HEK293 (cell line): ENCODE results near the gene MRO.

Experiments
- CTCF ChIA-PET: fragments of 350-600 bp; formaldehyde crosslinking; extraction: SDS; loops from one replicate; lab custom pipeline; 2021; ENCODE audit warnings: antibody characterized with exemption; lab: Yijun Ruan, JAX
- POLR2A ChIA-PET: fragments of 300-600 bp; formaldehyde crosslinking; extraction: SDS; loops from one replicate; lab custom pipeline; 2020; ENCODE audit warnings: antibody characterized with exemption, inconsistent platforms; lab: Yijun Ruan, JAX
- H3K27ac ChIP-seq: fragments of 200-500 bp; sonication (Bioruptor generic); 2 replicates; pipeline ENCODE4 v1.5.1; 2014; ENCODE audit warnings: low read depth, low read length, control low read depth, inconsistent platforms; ENCODE audit errors: extremely low read depth
- H3K36me3 ChIP-seq, 2 experiments: fragments of 200-500 bp in 1 of 2; sonication (Bioruptor generic) in 1 of 2; 1 replicate in 1 of 2; 2 replicates in 1 of 2; pipeline ENCODE4 v1.5.1; 2014 to 2017; ENCODE audit warnings: inconsistent platforms in 2 of 2, low read length in 2 of 2; ENCODE audit not compliant: control insufficient read depth in 2 of 2, insufficient read depth in 1 of 2
- H3K4me1 ChIP-seq: fragments of 200-500 bp; sonication (Bioruptor generic); 2 replicates; pipeline ENCODE4 v1.5.1; 2014; ENCODE audit warnings: mild to moderate bottlenecking, low read length, inconsistent platforms; ENCODE audit not compliant: control insufficient read depth, insufficient read depth
- H3K4me3 ChIP-seq: 2 replicates; pipeline ENCODE4 v1.5.1; 2011; ENCODE audit warnings: low read depth, mild to moderate bottlenecking, control low read depth, low read length, moderate library complexity
- H3K9me3 ChIP-seq: fragments of 200-500 bp; sonication (Bioruptor generic); 2 replicates; pipeline ENCODE4 v1.5.1; 2014; ENCODE audit warnings: low read depth, low read length, inconsistent platforms; ENCODE audit not compliant: control insufficient read depth, insufficient read depth
- FEZF1 ChIP-seq: fragments of 450-650 bp; formaldehyde crosslinking; IDR thresholded peaks from 2 replicates; pipeline ENCODE4 v1.5.1; 2016; ENCODE audit warnings: missing biosample characterization, missing genetic modification characterization
- GLI4 ChIP-seq: fragments of 450-650 bp; formaldehyde crosslinking; IDR thresholded peaks from 2 replicates; pipeline ENCODE4 v1.5.1; 2016; ENCODE audit warnings: missing biosample characterization, missing genetic modification characterization
- HOXA7 ChIP-seq: sonication (generic); formaldehyde crosslinking; IDR thresholded peaks from 2 replicates; pipeline ENCODE4 v1.8.1; 2022; ENCODE audit warnings: missing genetic modification reagents, borderline replicate concordance
- KLF10 ChIP-seq: fragments of 450-650 bp; IDR thresholded peaks from 2 replicates; pipeline ENCODE4 v1.5.1; 2018; ENCODE audit warnings: missing biosample characterization, mild to moderate bottlenecking, missing genetic modification characterization
- ZBTB20 ChIP-seq: fragments of 450-650 bp; formaldehyde crosslinking; IDR thresholded peaks from 2 replicates; pipeline ENCODE4 v1.5.1; 2016; ENCODE audit warnings: missing biosample characterization, missing genetic modification characterization
- ZFP37 ChIP-seq: fragments of 450-650 bp; formaldehyde crosslinking; IDR thresholded peaks from 2 replicates; pipeline ENCODE4 v1.5.1; 2016; ENCODE audit warnings: missing biosample characterization, missing genetic modification characterization
- ZNF501 ChIP-seq: fragments of 450-650 bp; formaldehyde crosslinking; IDR thresholded peaks from 2 replicates; pipeline ENCODE4 v1.5.1; 2016; ENCODE audit warnings: missing biosample characterization, missing genetic modification characterization
- ZNF558 ChIP-seq: fragments of 450-650 bp; formaldehyde crosslinking; IDR thresholded peaks from 2 replicates; pipeline ENCODE4 v1.5.1; 2016; ENCODE audit warnings: missing biosample characterization, missing genetic modification characterization
- ZNF830 ChIP-seq: fragments of 450-650 bp; IDR thresholded peaks from 2 replicates; pipeline ENCODE4 v1.5.0; 2018; ENCODE audit warnings: missing biosample characterization, missing genetic modification characterization, low read depth, mild to moderate bottlenecking, moderate library complexity
- TF ChIP-seq, protein P1 (sequence below): fragments of 450-650 bp; formaldehyde crosslinking; IDR thresholded peaks from 2 replicates; pipeline ENCODE4 v1.5.0; 2017; ENCODE audit warnings: missing biosample characterization, missing genetic modification characterization, borderline replicate concordance
- TF ChIP-seq, protein P2 (sequence below): fragments of 450-650 bp; formaldehyde crosslinking; IDR thresholded peaks from 2 replicates; pipeline ENCODE4 v1.5.1; 2017; ENCODE audit warnings: missing biosample characterization, missing genetic modification characterization
- TF ChIP-seq, protein P3 (sequence below): fragments of 450-650 bp; formaldehyde crosslinking; IDR thresholded peaks from 2 replicates; pipeline ENCODE4 v1.5.1; 2017; ENCODE audit warnings: missing biosample characterization, missing genetic modification characterization
- TF ChIP-seq, protein P4 (sequence below): fragments of 450-650 bp; formaldehyde crosslinking; conservative IDR thresholded peaks from 2 replicates; pipeline ENCODE4 v1.5.1; 2016; ENCODE audit warnings: low read depth, missing biosample characterization, missing genetic modification characterization

The MRO gene

DNA sequence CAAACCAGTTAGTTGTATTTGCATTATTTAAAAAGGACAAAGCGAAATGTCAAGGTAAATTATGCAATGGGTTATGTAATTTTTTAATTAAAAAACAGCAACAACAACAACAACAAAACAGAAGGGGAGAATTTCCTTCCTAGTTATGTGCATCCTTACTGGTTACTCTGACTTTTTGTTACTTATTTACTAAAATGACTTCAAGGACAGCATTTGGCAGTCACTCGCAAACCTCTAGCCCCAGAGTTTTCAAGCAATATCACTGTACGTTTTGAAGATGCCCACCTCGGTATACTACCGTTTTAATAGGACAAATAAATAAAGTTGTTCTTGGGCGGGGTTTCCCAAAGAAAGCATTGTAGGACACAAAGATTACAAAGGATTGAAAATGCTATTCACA lies 24.7 kb upstream of the MRO start (continued):
- TF ChIP-seq, protein P1, sequence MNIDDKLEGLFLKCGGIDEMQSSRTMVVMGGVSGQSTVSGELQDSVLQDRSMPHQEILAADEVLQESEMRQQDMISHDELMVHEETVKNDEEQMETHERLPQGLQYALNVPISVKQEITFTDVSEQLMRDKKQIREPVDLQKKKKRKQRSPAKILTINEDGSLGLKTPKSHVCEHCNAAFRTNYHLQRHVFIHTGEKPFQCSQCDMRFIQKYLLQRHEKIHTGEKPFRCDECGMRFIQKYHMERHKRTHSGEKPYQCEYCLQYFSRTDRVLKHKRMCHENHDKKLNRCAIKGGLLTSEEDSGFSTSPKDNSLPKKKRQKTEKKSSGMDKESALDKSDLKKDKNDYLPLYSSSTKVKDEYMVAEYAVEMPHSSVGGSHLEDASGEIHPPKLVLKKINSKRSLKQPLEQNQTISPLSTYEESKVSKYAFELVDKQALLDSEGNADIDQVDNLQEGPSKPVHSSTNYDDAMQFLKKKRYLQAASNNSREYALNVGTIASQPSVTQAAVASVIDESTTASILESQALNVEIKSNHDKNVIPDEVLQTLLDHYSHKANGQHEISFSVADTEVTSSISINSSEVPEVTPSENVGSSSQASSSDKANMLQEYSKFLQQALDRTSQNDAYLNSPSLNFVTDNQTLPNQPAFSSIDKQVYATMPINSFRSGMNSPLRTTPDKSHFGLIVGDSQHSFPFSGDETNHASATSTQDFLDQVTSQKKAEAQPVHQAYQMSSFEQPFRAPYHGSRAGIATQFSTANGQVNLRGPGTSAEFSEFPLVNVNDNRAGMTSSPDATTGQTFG (tag by site-specific recombination) = no peak
- TF ChIP-seq FEZF1 (tag by site-specific recombination) (no peak), HOXA7 (CRISPR knock-in tag) (no peak), ZNF830 (no peak)
- TF ChIP-seq, protein P2, sequence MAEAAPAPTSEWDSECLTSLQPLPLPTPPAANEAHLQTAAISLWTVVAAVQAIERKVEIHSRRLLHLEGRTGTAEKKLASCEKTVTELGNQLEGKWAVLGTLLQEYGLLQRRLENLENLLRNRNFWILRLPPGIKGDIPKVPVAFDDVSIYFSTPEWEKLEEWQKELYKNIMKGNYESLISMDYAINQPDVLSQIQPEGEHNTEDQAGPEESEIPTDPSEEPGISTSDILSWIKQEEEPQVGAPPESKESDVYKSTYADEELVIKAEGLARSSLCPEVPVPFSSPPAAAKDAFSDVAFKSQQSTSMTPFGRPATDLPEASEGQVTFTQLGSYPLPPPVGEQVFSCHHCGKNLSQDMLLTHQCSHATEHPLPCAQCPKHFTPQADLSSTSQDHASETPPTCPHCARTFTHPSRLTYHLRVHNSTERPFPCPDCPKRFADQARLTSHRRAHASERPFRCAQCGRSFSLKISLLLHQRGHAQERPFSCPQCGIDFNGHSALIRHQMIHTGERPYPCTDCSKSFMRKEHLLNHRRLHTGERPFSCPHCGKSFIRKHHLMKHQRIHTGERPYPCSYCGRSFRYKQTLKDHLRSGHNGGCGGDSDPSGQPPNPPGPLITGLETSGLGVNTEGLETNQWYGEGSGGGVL = no peak

DNA sequence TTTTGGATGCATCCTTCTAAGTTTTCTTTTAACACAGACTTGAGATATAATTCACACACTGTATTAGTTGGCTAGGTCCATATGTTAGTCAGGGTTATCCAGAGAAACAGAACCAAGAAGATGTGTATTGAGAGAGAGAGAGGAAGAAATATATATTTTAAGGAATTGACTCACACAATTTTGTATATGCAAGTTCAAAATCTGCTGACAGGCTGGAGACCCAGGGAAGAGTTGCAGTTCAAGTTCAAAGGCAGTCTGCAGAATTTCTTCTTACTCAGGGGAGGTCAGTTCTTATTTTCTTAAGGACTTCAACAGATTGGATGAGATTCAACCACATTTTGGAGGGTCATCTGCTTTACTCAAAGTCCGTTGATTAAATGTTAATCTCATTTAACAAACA lies 23.0 kb upstream of the MRO start:
- H3K9me3 ChIP-seq = no peaks in the 10 kb centered on the region
- CTCF ChIA-PET = interaction anchor here (0.8 to 0.9 kb wide), 2 partner anchors 24 to 199 kb away, joined by 4 read pairs; no protein-coding TSS in a partner anchor
- H3K4me3 ChIP-seq = no peak overlapping the region
- TF ChIP-seq, protein P3, sequence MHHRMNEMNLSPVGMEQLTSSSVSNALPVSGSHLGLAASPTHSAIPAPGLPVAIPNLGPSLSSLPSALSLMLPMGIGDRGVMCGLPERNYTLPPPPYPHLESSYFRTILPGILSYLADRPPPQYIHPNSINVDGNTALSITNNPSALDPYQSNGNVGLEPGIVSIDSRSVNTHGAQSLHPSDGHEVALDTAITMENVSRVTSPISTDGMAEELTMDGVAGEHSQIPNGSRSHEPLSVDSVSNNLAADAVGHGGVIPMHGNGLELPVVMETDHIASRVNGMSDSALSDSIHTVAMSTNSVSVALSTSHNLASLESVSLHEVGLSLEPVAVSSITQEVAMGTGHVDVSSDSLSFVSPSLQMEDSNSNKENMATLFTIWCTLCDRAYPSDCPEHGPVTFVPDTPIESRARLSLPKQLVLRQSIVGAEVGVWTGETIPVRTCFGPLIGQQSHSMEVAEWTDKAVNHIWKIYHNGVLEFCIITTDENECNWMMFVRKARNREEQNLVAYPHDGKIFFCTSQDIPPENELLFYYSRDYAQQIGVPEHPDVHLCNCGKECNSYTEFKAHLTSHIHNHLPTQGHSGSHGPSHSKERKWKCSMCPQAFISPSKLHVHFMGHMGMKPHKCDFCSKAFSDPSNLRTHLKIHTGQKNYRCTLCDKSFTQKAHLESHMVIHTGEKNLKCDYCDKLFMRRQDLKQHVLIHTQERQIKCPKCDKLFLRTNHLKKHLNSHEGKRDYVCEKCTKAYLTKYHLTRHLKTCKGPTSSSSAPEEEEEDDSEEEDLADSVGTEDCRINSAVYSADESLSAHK (tag by site-specific recombination) = no peak
- TF ChIP-seq KLF10 (tag by site-specific recombination) (no peak), ZNF558 (tag by site-specific recombination) (no peak), ZBTB20 (tag by site-specific recombination) (no peak), ZNF501 (no peak), GLI4 (tag by site-specific recombination) (no peak), ZFP37 (tag by site-specific recombination) (no peak)
- TF ChIP-seq, protein P4, sequence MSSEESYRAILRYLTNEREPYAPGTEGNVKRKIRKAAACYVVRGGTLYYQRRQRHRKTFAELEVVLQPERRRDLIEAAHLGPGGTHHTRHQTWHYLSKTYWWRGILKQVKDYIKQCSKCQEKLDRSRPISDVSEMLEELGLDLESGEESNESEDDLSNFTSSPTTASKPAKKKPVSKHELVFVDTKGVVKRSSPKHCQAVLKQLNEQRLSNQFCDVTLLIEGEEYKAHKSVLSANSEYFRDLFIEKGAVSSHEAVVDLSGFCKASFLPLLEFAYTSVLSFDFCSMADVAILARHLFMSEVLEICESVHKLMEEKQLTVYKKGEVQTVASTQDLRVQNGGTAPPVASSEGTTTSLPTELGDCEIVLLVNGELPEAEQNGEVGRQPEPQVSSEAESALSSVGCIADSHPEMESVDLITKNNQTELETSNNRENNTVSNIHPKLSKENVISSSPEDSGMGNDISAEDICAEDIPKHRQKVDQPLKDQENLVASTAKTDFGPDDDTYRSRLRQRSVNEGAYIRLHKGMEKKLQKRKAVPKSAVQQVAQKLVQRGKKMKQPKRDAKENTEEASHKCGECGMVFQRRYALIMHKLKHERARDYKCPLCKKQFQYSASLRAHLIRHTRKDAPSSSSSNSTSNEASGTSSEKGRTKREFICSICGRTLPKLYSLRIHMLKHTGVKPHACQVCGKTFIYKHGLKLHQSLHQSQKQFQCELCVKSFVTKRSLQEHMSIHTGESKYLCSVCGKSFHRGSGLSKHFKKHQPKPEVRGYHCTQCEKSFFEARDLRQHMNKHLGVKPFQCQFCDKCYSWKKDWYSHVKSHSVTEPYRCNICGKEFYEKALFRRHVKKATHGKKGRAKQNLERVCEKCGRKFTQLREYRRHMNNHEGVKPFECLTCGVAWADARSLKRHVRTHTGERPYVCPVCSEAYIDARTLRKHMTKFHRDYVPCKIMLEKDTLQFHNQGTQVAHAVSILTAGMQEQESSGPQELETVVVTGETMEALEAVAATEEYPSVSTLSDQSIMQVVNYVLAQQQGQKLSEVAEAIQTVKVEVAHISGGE (tag by site-specific recombination) = no peak
- H3K36me3 ChIP-seq = no peaks in the 10 kb centered on the region
- H3K27ac ChIP-seq = no peak overlapping the region
- peaks cover 3% of the 10 kb centered on the region; the same call in 1 of the 2 replicates for H3K4me1 ChIP-seq
- POLR2A ChIA-PET = interaction anchor here (1.0 kb wide), 1 partner anchor 36 kb away, joined by 5 read pairs; the partner anchor contains the start of gene ME2
